Effector memory CD4-positive, alpha-beta T cell (primary cell): ENCODE measurements around the gene EPHB2.

ENCODE experiments used
- DNase-seq, 3 donors: peaks; one replicate each; pipeline ENCODE4 v3.0.0-alpha.2; 2020
- H3K27ac ChIP-seq: 2 replicates; pipeline ENCODE4 v1.7.0; 2013; ENCODE audit warnings: mild to moderate bottlenecking, low read length, moderate library complexity; ENCODE audit not compliant: insufficient read depth, poor library complexity, severe bottlenecking
- H3K27me3 ChIP-seq: replicated peaks from 2 replicates; pipeline ENCODE4 v1.7.0; 2013; ENCODE audit warnings: mild to moderate bottlenecking, low read length; ENCODE audit not compliant: insufficient read depth, control insufficient read depth, poor library complexity, severe bottlenecking
- H3K36me3 ChIP-seq: 2 replicates; pipeline ENCODE4 v1.7.0; 2013; ENCODE audit warnings: mild to moderate bottlenecking, low read length, moderate library complexity; ENCODE audit not compliant: control insufficient read depth, insufficient read depth
- H3K4me1 ChIP-seq: 2 replicates; pipeline ENCODE4 v1.7.0; 2013; ENCODE audit warnings: low read length, mild to moderate bottlenecking; ENCODE audit not compliant: control insufficient read depth, insufficient read depth, poor library complexity, severe bottlenecking
- H3K4me3 ChIP-seq: 2 replicates; pipeline ENCODE4 v1.7.0; 2013; ENCODE audit warnings: low read length, low read depth, mild to moderate bottlenecking; ENCODE audit not compliant: insufficient read depth, poor library complexity, severe bottlenecking
- H3K9me3 ChIP-seq: 2 replicates; pipeline ENCODE4 v1.7.0; 2013; ENCODE audit warnings: mild to moderate bottlenecking, low read length, moderate library complexity; ENCODE audit not compliant: control insufficient read depth

The EPHB2 gene

GRCh38 chr1:22900451-22900850, 189.8 kb downstream of the EPHB2 start:
- H3K4me1 ChIP-seq: no peaks in the 10 kb centered on the region
- DNase-seq: no peak
- H3K27me3 ChIP-seq: no peaks in the 10 kb centered on the region
- H3K36me3 ChIP-seq: no peaks in the 10 kb centered on the region
- H3K9me3 ChIP-seq: no peaks in the 10 kb centered on the region
- no peak overlapping the region for H3K27ac ChIP-seq
- no peak overlapping the region for H3K4me3 ChIP-seq

- Histone ChIP-seq H3K4me1 (no peaks in the 10 kb centered on the region), H3K27me3 (no peaks in the 10 kb centered on the region), H3K36me3 (no peaks in the 10 kb centered on the region), H3K9me3 (no peaks in the 10 kb centered on the region), H3K4me3 (no peak overlapping the region), H3K27ac (no peak overlapping the region)
- no peak for DNase-seq
Observed at GRCh38 chr1:22903113-22903512, 192.5 kb downstream of the EPHB2 start.

- DNase-seq: no peak
- Histone ChIP-seq H3K27me3 (no peaks in the 10 kb centered on the region), H3K27ac (no peak overlapping the region)
Observed at GRCh38 chr1:22906968-22907367, 196.3 kb downstream of the EPHB2 start.

GRCh38 chr1:22907528-22907927, 196.9 kb downstream of the EPHB2 start:
- no peak overlapping the region for H3K27ac ChIP-seq
- H3K4me1 ChIP-seq: no peaks in the 10 kb centered on the region
- no peak for DNase-seq
- no peaks in the 10 kb centered on the region for H3K9me3 ChIP-seq
- H3K27me3 ChIP-seq: no peaks in the 10 kb centered on the region
- H3K4me3 ChIP-seq: no peak overlapping the region
- H3K36me3 ChIP-seq: no peaks in the 10 kb centered on the region

More at GRCh38 chr1:22906968-22907367, 196.3 kb downstream of the EPHB2 start:
- Histone ChIP-seq H3K4me1 (no peaks in the 10 kb centered on the region), H3K9me3 (no peaks in the 10 kb centered on the region), H3K4me3 (no peak overlapping the region), H3K36me3 (no peaks in the 10 kb centered on the region)

GRCh38 chr1:22908880-22909426, 198.3 kb downstream of the EPHB2 start:
- no peak for DNase-seq

GRCh38 chr1:22910286-22910685, 199.6 kb downstream of the EPHB2 start:
- Histone ChIP-seq H3K4me1 (no peaks in the 10 kb centered on the region), H3K27me3 (no peaks in the 10 kb centered on the region), H3K27ac (no peak overlapping the region), H3K36me3 (no peaks in the 10 kb centered on the region), H3K4me3 (no peak overlapping the region), H3K9me3 (no peaks in the 10 kb centered on the region)
- DNase-seq: no peak

More at GRCh38 chr1:22908880-22909426, 198.3 kb downstream of the EPHB2 start:
- Histone ChIP-seq H3K27ac (no peak overlapping the region), H3K4me1 (no peaks in the 10 kb centered on the region), H3K9me3 (no peaks in the 10 kb centered on the region), H3K27me3 (no peaks in the 10 kb centered on the region), H3K36me3 (no peaks in the 10 kb centered on the region), H3K4me3 (no peak overlapping the region)

GRCh38 chr1:22910986-22911651, 200.5 kb downstream of the EPHB2 start:
- DNase-seq: no peak
- no peak overlapping the region for H3K4me3 ChIP-seq
- no peaks in the 10 kb centered on the region for H3K36me3 ChIP-seq
- no peaks in the 10 kb centered on the region for H3K9me3 ChIP-seq
- no peaks in the 10 kb centered on the region for H3K4me1 ChIP-seq
- no peaks in the 10 kb centered on the region for H3K27me3 ChIP-seq
- H3K27ac ChIP-seq: no peak overlapping the region

- Histone ChIP-seq H3K27ac (no peak overlapping the region), H3K36me3 (no peaks in the 10 kb centered on the region), H3K27me3 (no peaks in the 10 kb centered on the region), H3K4me3 (no peak overlapping the region), H3K9me3 (no peaks in the 10 kb centered on the region), H3K4me1 (no peaks in the 10 kb centered on the region)
- no peak for DNase-seq
Observed at GRCh38 chr1:22912311-22912710, 201.7 kb downstream of the EPHB2 start.

GRCh38 chr1:22913421-22914141, 202.9 kb downstream of the EPHB2 start:
- no peak for DNase-seq
- Histone ChIP-seq H3K27me3 (no peaks in the 10 kb centered on the region), H3K4me3 (no peak overlapping the region), H3K4me1 (no peaks in the 10 kb centered on the region), H3K27ac (no peak overlapping the region), H3K9me3 (no peaks in the 10 kb centered on the region), H3K36me3 (no peaks in the 10 kb centered on the region)

- H3K4me1 ChIP-seq: no peaks in the 10 kb centered on the region
- no peaks in the 10 kb centered on the region for H3K36me3 ChIP-seq
- H3K27me3 ChIP-seq: no peaks in the 10 kb centered on the region
- no peak for DNase-seq
- H3K9me3 ChIP-seq: no peaks in the 10 kb centered on the region
- no peak overlapping the region for H3K27ac ChIP-seq
- no peak overlapping the region for H3K4me3 ChIP-seq
Observed at GRCh38 chr1:22914156-22914555, 203.5 kb downstream of the EPHB2 start.
